ENCODE data around the gene SHBG.
"Not testable (repeated sequence)": the region's sequence is repeated elsewhere in the genome, so short reads cannot be mapped to it uniquely, and the experiment has no call there.

Gene SHBG

DNA sequence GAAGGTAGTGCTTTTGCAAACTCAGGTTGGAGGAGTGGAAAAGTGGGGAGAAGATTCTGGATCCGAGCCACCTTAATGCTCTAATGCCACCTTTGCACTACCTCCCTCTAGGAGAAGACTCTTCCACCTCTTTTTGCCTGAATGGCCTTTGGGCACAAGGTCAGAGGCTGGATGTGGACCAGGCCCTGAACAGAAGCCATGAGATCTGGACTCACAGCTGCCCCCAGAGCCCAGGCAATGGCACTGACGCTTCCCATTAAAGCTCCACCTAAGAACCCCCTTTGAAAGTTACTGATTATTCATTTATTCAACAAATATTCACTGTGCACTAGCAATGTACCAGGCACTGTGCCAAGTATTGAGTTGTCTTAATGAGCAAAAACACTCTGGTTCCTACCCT lies 3.2 kb downstream of the SHBG start:
- no peaks in the 10 kb centered on the region for H3K9me3 ChIP-seq
- peaks cover 11% of the 10 kb centered on the region for H3K27me3 ChIP-seq
- no peaks in the 10 kb centered on the region for H3K36me3 ChIP-seq
- no peaks in the 10 kb centered on the region for H3K4me1 ChIP-seq (ENCODE audit: control insufficient read depth in 1 of 2, insufficient read depth in 1 of 2, low read depth in 1 of 2, low read length in 1 of 2)
- TF ChIP-seq, protein P1, sequence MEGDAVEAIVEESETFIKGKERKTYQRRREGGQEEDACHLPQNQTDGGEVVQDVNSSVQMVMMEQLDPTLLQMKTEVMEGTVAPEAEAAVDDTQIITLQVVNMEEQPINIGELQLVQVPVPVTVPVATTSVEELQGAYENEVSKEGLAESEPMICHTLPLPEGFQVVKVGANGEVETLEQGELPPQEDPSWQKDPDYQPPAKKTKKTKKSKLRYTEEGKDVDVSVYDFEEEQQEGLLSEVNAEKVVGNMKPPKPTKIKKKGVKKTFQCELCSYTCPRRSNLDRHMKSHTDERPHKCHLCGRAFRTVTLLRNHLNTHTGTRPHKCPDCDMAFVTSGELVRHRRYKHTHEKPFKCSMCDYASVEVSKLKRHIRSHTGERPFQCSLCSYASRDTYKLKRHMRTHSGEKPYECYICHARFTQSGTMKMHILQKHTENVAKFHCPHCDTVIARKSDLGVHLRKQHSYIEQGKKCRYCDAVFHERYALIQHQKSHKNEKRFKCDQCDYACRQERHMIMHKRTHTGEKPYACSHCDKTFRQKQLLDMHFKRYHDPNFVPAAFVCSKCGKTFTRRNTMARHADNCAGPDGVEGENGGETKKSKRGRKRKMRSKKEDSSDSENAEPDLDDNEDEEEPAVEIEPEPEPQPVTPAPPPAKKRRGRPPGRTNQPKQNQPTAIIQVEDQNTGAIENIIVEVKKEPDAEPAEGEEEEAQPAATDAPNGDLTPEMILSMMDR (IDR thresholded peaks at IDR 0.05) = no peak
- no peak overlapping the region for H3K27ac ChIP-seq
- H3K4me3 ChIP-seq (ENCODE audit: low read depth in 1 of 2, low read length in 1 of 2) = no peak overlapping the region

DNA sequence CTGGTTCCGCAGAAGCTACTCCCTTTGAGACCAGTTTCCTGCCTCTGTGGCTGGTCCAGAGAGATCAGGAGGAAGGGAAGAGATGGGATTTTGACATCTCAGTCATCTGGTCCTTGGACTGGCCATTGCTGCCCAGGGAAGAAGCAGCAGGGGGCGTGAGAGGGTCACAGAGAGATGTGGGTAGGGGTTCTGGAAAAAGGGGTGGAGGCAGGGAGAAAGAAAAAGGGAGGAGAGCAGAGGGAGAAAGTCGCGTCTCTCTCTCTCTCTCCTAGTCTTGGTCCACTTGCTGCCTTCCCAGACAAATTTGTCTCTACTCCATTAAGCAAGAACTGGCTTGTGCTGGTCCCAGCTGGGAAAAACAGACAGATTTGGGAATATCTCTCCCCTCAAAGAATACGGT lies 4.4 kb downstream of the SHBG start:
- Histone ChIP-seq H3K4me1 (ENCODE audit: control insufficient read depth in 1 of 2, insufficient read depth in 1 of 2, low read depth in 1 of 2, low read length in 1 of 2) (no peaks in the 10 kb centered on the region), H3K4me3 (ENCODE audit: low read depth in 1 of 2, low read length in 1 of 2) (no peak overlapping the region), H3K9me3 (no peaks in the 10 kb centered on the region), H3K36me3 (no peaks in the 10 kb centered on the region), H3K27me3 (peaks cover 11% of the 10 kb centered on the region), H3K27ac (no peak overlapping the region)
- TF ChIP-seq, protein P1 (IDR thresholded peaks at IDR 0.05) = no peak

DNA sequence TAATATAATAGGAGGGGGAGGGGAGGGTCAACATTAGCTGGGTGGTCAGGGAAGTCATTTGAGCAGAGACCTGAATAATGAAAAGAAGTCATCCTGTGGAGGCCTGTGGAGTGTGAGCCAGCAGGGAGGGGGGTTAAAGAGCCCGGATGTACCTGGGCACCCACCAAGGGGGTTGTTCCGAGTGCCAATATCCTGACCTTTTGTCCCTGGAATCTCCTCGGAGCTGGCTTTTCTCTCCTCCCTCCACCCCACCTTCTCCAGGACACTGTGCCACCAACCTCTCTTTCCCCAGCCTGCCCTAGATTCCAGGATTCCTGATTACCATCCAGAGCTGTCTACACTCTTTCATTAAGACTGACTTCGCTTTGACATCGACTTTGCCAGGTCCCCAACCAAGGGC lies 6.2 kb downstream of the SHBG start:
- TF ChIP-seq, protein P1 (IDR thresholded peaks at IDR 0.05) = no peak
- Histone ChIP-seq H3K9me3 (no peaks in the 10 kb centered on the region), H3K4me3 (ENCODE audit: low read depth in 1 of 2, low read length in 1 of 2) (no peak overlapping the region), H3K27me3 (peaks cover 11% of the 10 kb centered on the region), H3K4me1 (ENCODE audit: control insufficient read depth in 1 of 2, insufficient read depth in 1 of 2, low read depth in 1 of 2, low read length in 1 of 2) (no peaks in the 10 kb centered on the region), H3K27ac (no peak overlapping the region), H3K36me3 (no peaks in the 10 kb centered on the region)

DNA sequence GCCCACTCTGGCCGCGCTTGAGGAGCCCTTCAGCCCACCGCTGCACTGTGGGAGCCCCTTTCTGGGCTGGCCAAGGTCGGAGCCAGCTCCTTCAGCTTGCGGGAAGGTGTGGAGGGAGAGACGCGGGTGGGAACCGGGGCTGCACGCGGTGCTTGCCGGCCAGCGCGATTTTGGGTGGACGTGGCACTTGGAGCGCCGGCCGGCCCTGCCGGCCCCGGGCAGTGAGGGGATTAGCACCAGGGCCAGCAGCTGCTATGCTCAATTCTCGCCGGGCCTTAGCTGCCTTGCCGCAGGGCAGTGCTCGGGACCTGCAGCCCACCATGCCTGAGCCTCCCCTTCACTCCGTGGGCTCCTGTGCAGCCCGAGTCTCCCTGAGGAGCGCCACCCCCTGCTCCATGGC lies 10.8 kb downstream of the SHBG start:
- Histone ChIP-seq H3K4me1 (ENCODE audit: control insufficient read depth in 1 of 2, insufficient read depth in 1 of 2, low read depth in 1 of 2, low read length in 1 of 2) (no peaks in the 10 kb centered on the region), H3K27me3 (peaks cover 12% of the 10 kb centered on the region), H3K9me3 (no peaks in the 10 kb centered on the region), H3K36me3 (no peaks in the 10 kb centered on the region), H3K4me3 (ENCODE audit: low read depth in 1 of 2, low read length in 1 of 2) (no peak overlapping the region), H3K27ac (no peak overlapping the region)
- TF ChIP-seq, protein P1 (IDR thresholded peaks at IDR 0.05) = no peak

DNA sequence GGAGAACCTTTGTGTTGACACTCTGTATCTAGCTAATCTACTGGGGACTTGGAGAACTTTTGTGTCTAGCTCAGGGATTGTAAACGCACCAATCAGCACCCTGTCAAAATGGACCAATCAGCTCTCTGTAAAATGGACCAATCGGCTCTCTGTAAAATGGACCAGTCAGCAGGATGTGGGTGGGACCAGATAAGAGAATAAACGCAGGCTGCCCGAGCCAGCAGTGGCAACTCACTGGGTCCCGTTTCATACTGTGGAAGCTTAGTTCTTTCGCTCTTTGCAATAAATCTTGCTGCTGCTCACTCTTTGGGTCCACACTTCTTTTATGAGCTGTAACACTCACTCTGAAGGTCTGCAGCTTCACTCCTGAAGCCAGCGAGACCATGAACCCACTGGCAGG lies 11.7 kb downstream of the SHBG start:
- H3K4me3 ChIP-seq (ENCODE audit: low read depth in 1 of 2, low read length in 1 of 2); H3K36me3 ChIP-seq: not testable (repeated sequence)

DNA sequence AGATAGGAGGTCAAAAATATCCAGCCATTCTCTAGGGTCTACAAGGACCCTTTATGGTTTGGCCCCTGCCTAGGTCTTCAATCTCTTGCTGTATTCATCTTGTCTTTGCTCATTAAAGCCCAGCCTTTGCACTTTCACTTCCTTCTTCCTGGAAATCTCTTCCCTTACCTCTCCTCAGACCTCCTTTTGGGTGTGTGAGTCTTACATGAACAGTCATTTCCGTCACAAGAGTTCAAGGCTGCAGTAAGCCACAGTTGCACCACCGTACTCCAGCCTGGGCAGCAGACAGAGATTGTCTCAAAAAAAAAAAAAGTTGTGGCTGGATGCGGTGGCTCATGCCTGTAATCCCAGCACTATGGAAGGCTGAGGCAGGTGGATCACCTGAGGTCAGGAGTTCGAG lies 14.8 kb downstream of the SHBG start:
- Histone ChIP-seq H3K4me3 (ENCODE audit: low read depth in 1 of 2, low read length in 1 of 2) (no peak overlapping the region), H3K36me3 (no peaks in the 10 kb centered on the region), H3K27me3 (peaks cover 51% of the 10 kb centered on the region), H3K9me3 (no peaks in the 10 kb centered on the region), H3K4me1 (ENCODE audit: control insufficient read depth in 1 of 2, insufficient read depth in 1 of 2, low read depth in 1 of 2, low read length in 1 of 2) (peaks cover 0 to 8% of the 10 kb centered on the region in 2 experiments), H3K27ac (no peak overlapping the region)
- TF ChIP-seq, protein P1 (IDR thresholded peaks at IDR 0.05) = no peak

More for the DNA sequence above, 11.7 kb downstream of the SHBG start:
- not testable (repeated sequence) for H3K27ac ChIP-seq; H3K4me1 ChIP-seq (ENCODE audit: control insufficient read depth in 1 of 2, insufficient read depth in 1 of 2, low read depth in 1 of 2, low read length in 1 of 2); H3K9me3 ChIP-seq
- H3K27me3 ChIP-seq = peaks cover 21% of the 10 kb centered on the region
